ENCODE data around the gene RAC3. TPM values are rescaled to one million over a fixed set of nuclear protein-coding genes. Genes with fewer than 3 reads are reported as not detected.

The RAC3 gene
- total and polyA plus RNA-seq, 10 donors, result 0.60 to 3.4 (median 1.1) TPM; not detected in 2

DNA sequence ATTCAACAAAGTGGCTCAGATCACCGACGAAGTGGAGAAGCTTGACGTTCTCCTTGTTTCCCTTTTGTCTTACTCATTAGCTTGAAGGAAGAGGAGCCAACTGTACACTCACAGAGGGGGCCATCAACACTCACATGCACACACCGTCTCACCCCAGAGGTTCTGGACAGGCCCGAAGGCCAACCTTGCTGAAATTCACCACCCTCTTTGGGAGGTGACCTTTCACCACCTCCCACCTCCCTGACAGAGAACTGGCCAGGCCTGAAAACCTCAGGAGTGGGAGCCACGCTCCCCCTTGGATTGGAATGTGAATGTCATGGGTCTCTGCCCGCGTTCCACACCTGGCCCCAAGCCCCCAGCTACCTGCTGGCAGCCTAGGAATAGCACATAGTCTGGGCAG is 4.0 kb downstream of the RAC3 start:
- Histone ChIP-seq H3K4me1 (peaks cover 9 to 59% (median 37%) of the 10 kb centered on the region in 6 donors), H3K36me3 (peaks cover 0 to 12% (median 0%) of the 10 kb centered on the region in 6 donors), H3K4me3 (no peak overlapping the region), H3K27ac (no peak overlapping the region), H3K9me3 (no peaks in the 10 kb centered on the region), H3K27me3 (replicated peaks in 1 of 7) (peaks cover 0 to 19% (median 7%) of the 10 kb centered on the region in 7 donors)
- TF ChIP-seq POLR2AphosphoS5 (IDR thresholded peaks at IDR 0.05) (no peak), POLR2A (IDR thresholded peaks at IDR 0.05) (no peak), CTCF (IDR thresholded peaks at IDR 0.05 in 8 of 11, conservative IDR thresholded peaks at IDR 0.05 in 3 of 11) (no peak)
- DNase-seq, result no peak
- intact Hi-C loops (cut with DNase I; ENCODE audit: low total_unique reads), result no loop called here
- WGBS, 5 donors, result 83 to 96% (median 93%) methylated on average over 7 to 8 of the region's 8 CpGs

DNA sequence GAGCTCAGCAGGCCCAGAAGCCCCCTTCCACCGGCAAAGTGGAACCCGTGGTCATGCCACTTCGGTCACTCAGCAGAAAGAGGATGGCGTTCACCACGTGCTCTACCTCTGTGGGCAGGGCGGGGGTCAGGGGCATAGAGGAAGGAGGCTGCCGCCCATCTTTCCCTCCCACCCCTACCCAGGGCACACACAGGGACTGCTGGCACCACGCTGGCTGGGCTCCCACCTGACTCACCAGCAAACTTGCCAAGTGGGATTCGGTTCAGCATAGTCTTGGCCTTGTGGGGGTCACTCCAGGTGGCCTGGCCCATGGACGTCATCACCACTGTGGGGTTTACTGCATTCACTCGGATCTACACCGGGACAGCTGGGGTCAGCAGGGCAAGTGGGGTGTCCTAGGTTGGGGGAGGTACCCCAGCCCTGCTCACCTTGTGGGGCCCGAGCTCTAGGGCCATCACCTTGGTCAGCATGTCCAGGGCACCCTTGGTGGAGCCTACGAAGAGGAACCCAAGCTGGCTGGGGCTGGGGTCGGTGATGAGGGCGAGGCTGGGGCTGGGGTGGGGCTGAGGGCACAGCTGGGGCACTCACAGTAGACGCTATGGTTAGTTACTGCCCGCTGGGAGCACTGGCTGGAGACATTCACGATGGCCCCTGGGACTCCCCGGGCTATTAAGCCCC is 4.6 kb downstream of the RAC3 start:
- Histone ChIP-seq H3K27me3 (replicated peaks in 1 of 7) (peaks cover 0 to 13% (median 7%) of the 10 kb centered on the region in 7 donors), H3K27ac (peak overlapping the region in 4 of 8 donors; percentile 95 to 97 (median 96)), H3K4me3 (peak overlapping the region in 5 of 8 donors; percentile 59 to 81 (median 60)), H3K9me3 (no peaks in the 10 kb centered on the region), H3K4me1 (peaks cover 6 to 53% (median 31%) of the 10 kb centered on the region in 6 donors), H3K36me3 (peaks cover 0 to 12% (median 0%) of the 10 kb centered on the region in 6 donors)
- TF ChIP-seq POLR2A (IDR thresholded peaks at IDR 0.05) (no peak), CTCF (IDR thresholded peaks at IDR 0.05 in 8 of 11, conservative IDR thresholded peaks at IDR 0.05 in 3 of 11) (no peak), POLR2AphosphoS5 (IDR thresholded peaks at IDR 0.05) (no peak)
- no peak for DNase-seq
- intact Hi-C loops (cut with DNase I; ENCODE audit: low total_unique reads), result no loop called here
- 86 to 94% (median 91%) methylated on average over 8 to 20 of the region's 20 CpGs for WGBS, 5 donors

- no peak for DNase-seq
- Histone ChIP-seq H3K36me3 (peaks cover 0 to 12% (median 0%) of the 10 kb centered on the region in 6 donors), H3K27ac (peak overlapping the region; percentile 77 to 98 (median 96)), H3K4me1 (peaks cover 6 to 51% (median 30%) of the 10 kb centered on the region in 6 donors), H3K4me3 (peak overlapping the region; percentile 53 to 81 (median 63)), H3K27me3 (replicated peaks in 1 of 7) (peaks cover 0 to 11% (median 7%) of the 10 kb centered on the region in 7 donors), H3K9me3 (no peaks in the 10 kb centered on the region)
- 47 to 88% (median 49%) methylated on average over 5 to 23 of the region's 23 CpGs for WGBS, 5 donors
- intact Hi-C loops (cut with DNase I; ENCODE audit: low total_unique reads), result no loop called here
- TF ChIP-seq POLR2A (IDR thresholded peaks at IDR 0.05), result no peak
- TF ChIP-seq POLR2AphosphoS5 (IDR thresholded peaks at IDR 0.05), result no peak
- no peak for TF ChIP-seq CTCF (IDR thresholded peaks at IDR 0.05 in 8 of 11, conservative IDR thresholded peaks at IDR 0.05 in 3 of 11)
Observed at GRCh38 chr17:82036634-82037091, 5.2 kb downstream of the RAC3 start.
